Activated CD4-positive, alpha-beta T cell treated with anti-CD3 and anti-CD28 coated beads, Interleukin-2, amount 50 U/mL, for 24 hours (primary cell): Measurements from ENCODE around the gene BEST4.
"Not testable (repeated sequence)": the region's sequence is repeated elsewhere in the genome, so short reads cannot be mapped to it uniquely, and the experiment has no call there.

Experiments used
- DNase-seq, 2 donors: peaks; one replicate each; pipeline ENCODE4 v3.0.0-alpha.2; 2020; ENCODE audit warnings: low read depth in 1 of 2, low spot score in 1 of 2

The BEST4 gene

DNA sequence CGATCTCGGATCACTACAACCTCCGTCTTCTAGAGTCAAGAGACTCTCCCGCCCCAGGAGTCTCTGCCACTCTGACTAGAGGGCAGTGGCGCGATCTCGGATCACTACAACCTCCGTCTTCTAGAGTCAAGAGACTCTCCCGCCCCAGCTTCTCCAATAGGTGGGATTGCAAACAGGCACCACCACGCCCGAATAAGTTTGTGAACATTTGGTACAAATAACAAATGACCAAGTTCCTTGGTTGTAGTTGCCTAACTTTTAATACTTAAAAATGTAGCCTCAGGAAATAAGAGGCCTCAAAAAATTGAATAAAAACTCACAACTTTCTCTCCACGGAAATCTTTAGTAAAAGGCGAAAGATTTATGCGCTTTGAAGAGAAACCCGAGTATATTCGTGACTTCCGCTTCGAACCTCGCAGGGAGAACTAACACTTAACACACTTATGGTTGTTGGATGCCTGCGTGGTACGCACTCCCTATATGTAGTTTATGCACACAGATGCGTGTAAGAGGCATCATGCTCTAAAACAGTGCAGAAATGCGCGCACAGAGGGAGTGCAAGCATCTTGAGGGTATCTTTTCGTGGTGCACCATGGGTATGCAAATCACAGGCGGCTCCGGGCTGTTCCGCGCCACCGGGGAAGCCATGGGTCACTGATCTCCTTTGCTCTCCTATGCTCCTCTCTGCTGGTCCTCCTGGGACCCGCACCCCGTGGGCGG is 31.8 kb upstream of the BEST4 start:
- peak; percentile 81 to 91 for DNase-seq

DNA sequence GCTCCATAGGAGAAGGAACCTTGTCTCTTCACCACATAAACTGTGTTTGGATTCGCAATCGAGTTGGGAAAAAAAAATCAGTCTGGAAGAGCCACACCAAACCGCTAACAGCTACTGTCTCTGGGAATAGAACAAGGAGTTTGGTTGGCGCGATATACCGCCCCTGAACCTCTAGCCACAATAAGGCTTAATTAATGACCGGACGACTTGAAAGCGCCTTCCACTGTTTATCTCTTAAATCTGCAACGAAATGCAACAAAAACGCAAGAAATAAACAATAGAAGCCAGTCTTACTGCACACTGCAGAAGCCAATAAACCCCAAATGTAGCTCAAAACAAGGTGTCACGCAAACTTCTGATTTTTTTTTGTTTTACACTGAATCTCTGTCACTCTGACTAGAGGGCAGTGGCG is 31.2 kb upstream of the BEST4 start:
- no peak for DNase-seq

DNA sequence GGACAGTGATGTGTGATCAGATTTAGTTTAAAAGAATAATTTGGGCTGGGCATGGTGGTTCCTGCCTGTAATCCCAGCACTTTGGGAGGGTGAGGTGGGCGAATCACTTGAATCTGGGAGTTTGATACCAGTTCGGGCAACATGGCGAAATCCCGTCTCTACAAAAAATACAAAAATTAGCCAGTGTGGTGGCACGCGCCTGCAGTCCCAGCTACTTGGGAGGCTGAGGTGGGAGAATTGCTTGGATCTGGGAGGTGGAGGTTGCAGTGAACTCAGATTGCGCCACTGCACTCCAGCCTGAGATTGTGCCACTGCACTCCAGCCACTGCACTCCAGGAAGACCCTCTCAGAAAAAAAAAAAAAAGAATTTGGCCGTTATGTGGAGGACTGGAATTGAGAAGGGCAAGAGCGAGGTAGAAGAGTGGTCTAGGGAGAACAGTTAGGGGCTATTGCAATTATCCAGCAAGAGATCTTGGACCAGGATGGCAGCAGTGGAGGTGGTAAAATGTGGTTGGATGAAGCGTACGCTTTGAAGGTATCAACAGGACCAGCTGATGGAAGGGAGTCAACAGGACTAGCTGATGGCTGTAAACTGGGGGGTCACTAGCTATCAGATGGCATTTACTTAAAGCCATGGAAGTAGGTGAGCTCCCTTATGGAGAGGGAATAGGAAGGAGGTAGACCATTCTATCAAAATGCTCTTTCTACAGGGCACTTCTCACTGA is 30.0 kb upstream of the BEST4 start:
- no peak for DNase-seq

- no peak for DNase-seq
Observed at GRCh38 chr1:44817307-44817706, 29.3 kb upstream of the BEST4 start.

DNA sequence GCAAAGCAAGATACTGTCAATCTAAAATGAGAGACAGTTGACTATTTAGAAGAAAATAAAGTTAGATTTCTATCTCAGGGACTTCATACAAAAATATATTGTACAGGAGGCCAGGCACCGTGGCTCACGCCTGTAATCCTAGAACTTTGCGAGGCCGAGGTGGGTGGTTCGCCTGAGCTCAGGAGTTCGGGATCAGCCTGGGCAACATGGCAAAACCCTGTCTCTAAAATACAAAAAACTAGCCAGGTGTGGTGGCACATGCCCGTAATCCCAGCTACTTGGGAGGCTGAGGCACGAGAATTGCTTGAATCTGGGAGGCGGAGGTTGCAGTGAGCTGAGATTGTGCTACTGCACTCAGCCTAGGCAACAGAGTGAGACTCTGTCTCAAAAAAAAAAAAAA is 28.0 kb upstream of the BEST4 start:
- not testable (repeated sequence) for DNase-seq

DNA sequence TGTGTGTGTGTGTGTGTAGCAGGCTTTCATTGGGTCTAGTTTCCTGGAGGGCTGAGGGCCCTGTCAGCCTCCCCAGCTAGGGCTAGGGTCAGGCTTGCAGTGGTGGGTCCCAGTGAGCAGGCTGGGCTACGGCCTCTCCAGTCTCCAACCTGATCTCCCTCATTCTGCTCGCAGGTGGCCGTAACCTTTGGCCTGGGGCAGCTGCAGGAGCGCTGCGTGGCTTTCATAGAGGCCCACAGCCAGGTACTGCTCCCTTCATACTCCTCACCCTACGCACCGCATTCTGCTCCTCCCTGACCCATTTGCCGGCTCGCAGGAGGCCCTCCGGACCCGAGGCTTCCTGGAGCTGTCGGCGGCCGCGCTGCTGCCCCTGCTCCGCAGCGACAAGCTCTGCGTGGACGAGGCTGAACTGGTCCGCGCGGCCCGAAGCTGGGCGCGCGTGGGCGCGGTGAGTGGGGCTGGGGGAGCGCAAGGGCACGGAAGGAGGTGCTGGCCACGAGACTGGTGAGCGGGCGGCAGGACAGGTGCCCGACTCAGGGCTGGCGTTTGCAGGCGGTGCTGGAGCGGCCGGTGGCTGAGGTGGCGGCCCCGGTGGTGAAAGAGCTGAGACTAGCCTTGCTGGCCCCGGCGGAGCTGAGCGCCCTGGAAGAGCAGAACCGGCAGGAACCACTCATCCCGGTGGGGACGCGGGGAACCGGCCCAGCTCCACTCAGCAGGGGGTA is 25.0 kb upstream of the BEST4 start:
- DNase-seq: no peak

- no peak for DNase-seq
Observed at GRCh38 chr1:44811234-44811633, 23.3 kb upstream of the BEST4 start.

DNA sequence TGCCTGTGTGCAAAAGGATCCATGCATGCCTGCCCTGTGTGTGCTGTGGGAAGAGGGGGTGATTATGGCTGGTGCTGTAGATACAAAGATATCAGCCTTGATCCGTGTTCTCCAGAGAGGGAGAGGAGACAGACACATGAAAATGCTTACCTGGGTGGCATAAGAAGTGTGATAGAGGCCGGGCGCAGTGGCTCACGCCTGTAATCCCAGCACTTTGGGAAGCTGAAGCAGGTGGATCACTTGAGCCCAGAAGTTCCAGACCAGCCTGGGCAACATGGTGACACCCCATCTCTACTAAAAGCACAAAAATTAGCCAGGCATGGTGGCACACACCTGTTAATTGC is 22.8 kb upstream of the BEST4 start:
- DNase-seq: not testable (repeated sequence)

GRCh38 chr1:44810101-44810761 is 22.3 kb upstream of the BEST4 start:
- DNase-seq: no peak

DNA sequence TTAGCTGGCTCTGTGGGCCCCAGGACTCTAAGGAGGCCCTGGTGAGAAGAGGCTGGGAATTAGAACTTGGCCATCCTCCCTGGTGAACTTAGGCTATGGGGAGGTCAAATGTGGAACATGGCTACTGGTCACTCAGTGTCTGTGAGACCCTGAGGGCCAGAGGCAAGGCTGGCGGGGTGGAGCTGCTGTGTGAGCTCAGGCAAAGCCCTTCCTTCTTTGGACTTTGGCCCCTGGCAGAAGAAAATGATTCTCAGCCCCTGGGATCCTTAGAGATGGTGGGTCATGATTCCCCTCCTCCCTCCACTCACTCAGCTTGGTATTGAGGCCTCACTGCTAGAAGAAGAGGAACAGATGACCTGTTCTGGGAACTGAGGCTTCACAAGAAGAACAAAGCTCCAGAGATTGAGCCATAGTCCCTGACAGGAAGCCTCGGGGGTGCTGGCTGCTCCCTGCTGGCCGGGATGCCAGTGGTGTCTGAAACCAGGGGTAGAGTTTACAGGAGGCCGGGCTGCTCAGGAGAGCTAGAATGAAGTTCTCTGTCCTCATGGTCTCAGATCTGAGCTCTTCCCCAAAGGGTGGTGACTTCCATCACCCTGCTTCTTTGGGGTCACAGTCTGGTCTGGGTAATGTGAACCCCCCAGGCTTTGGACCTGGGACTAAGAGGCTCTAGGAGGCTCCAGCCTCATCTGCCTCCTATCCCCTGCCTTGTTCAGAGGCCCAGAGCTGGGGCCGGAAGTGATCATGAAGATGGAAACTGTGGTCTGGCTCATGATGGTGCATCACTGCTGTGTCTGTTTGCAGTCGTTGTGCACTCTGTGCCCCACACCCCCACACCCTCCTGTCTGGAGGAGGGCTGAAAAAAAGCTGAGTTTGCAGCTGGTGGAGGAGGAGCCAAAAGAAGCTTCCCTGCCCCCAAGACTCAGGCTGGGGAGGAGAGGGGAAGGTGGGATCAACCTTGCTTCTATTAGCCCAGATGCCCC is 21.3 kb upstream of the BEST4 start:
- peak; percentile 69 to 87 for DNase-seq

DNA sequence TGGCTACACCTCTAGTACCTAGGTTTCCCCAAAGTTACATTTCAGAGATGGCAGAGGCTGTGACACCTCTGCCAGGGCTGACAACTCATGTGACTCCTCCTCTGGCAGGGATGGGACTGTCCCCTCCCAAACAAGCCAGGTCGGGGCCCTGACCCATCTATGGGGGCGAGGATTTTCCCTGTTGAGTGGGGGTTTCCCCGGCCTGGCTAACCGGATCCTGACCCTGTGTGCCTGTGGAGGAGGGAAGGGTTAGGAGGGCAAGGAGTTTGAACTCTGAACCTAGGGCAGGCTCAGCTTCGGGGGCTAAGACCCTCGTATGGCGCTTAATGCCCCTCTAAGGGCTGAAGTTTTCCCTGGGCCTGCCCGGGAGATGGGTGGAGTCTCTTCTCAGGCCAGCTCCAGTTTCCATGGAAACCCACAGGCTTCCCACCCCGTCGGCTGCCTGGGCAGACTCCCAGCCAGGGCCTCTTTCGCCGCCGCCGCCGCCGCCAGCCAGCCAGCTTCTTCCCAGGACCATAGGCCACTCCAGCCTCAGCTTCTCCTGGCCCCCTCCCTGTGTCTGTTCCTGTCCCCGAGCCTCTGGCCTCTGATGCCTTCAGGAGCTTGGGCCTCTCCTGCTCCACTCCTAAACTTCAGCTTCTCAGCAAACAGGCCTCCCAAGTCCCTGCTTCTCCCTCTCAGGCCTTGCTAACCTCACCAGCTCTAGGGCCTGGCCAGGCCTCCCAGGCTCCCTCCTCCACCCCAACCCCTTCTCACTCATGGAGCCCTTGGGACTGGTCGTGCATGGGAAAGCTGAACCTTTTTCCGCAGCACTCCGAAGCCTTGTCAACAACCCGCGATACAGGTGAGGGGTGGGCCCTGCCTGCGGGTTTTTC is 20.3 kb upstream of the BEST4 start, which contains the start of gene BTBD19:
TSS of gene BTBD19 (plus strand) at position 461 of the 875 bp plus-strand sequence. CDS start at position 759, 298 bp downstream.
- peak; percentile 67 to 81 for DNase-seq

DNA sequence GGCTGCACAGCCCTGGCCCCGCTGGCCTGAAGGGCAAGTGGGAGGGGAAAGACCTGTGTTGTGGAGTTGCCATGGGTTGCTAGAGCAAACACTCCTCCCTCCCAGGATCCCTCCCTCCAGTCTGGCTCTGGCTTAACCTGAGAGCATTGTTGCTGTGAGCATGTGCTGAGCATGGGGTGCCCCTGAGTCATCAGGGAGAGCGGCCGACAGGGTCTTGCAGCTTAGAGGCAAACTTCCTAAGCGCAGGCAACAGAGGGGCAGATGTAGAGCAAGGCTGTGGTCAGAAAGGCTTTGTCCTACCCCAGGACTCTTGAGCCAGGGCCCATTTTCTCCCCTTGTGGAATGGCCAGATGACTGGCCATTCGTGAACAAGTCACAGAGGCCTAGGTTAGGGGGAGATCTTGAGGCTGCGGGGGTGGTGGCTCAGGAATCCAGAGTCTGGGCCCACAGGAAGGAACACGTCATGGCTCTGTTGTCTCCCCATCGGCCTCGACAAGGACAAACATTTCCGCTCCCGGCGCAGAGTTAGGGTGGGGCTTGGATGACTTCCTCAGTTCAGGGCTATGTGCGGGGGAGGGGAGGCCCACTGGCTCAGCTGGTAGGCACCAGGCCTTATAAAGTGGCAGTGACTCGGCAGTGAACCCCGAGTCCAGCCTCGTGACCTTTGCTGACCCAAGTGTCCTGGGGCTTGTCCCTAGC is 19.5 kb upstream of the BEST4 start:
- DNase-seq: peak; percentile 71 to 86

DNA sequence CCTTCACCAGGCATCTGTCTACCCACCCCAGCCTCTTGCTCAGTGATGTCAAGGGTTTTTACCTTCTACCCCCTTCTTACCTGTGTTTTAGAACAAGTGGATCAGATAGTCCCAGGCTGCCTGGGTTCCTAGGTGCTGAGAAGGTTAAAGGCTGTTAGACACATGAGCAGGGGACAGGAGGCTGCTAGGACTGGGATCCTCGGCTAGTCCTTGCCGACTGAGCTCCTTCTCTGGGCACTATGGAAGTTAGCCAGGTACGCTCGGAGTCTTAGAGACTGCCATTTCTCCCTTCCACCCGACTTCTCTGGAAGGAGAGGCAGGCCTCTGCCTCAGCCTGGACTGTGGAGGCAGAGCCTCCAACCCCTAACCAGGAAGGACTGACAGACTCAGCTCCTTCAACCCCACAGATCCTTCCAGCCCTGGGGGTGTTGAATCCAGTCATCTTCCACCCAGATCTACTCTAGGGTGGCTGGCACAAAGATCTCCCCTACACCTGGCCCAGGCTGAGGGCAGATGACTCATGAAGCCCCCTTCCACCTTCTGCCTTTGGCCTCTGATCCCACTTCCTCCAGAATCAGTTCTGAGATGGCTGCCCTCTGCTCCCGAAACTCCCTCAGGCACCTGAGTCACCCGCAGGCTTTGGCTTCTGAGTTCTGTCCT is 18.9 kb upstream of the BEST4 start, which contains the start of gene DYNLT4:
TSS of gene DYNLT4 (minus strand) at position 648 of the 660 bp plus-strand sequence. CDS start 683 bp downstream, outside the sequence.
- no peak for DNase-seq

GRCh38 chr1:44806025-44806703 is 18.2 kb upstream of the BEST4 start:
- DNase-seq: no peak

DNA sequence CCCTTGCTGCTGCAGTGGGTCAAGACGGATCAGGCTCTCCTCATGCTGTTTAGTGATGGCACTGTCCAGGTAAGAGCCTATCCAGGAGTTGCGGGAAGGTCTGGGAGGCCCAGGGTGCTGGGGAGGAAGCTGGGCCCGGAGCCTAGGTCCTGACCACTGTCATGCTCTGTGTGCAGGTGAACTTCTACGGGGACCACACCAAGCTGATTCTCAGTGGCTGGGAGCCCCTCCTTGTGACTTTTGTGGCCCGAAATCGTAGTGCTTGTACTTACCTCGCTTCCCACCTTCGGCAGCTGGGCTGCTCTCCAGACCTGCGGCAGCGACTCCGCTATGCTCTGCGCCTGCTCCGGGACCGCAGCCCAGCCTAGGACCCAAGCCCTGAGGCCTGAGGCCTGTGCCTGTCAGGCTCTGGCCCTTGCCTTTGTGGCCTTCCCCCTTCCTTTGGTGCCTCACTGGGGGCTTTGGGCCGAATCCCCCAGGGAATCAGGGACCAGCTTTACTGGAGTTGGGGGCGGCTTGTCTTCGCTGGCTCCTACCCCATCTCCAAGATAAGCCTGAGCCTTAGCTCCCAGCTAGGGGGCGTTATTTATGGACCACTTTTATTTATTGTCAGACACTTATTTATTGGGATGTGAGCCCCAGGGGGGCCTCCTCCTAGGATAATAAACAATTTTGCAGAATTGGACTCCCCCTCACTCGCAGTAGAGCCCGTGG is 17.5 kb upstream of the BEST4 start:
- no peak for DNase-seq

DNA sequence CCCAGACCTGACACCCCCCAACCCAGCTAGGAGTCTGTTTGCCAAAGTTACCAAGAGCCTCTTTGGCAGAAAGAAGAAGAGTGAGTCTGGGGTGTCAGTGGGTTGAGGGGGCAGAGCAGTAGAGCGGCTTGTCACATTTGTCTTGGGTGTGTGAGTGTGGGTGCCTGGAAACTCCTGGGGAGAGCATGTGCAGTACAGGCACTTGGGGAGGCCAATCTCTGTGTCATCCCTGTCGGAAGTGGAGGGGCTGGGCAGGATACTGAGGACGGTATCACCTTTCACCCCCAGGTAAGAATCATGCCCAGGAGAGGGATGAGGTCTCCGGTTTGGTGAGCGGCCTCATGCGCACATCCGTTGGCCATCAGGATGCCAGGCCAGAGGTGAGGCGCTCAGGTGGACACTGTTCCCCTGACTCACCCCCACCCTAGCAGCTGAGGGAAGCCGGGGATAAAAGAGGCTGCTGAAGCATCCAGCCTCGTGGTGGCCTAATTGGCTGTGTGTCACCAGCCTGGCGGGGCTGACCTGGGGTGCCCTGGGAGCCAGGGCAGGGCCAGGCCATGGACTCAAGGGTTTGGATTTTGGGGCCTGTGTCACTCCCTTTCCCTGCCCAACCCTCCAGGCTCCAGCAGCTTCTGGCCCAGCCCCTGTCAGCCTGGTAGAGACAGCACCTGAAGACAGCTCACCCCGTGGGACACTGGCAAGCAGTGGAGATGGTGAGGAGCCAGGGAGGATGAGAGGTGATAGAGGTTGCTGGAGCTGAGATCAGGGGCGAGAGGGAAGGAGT is 15.5 kb upstream of the BEST4 start:
- no peak for DNase-seq
